Progenitor cell of endocrine pancreas (in vitro differentiated cells): ENCODE results near the gene ABTB2. TPM values are rescaled to one million over a fixed set of nuclear protein-coding genes. Genes with fewer than 3 reads are reported as not detected.

Experiments
- DNase-seq: peaks from one replicate; pipeline ENCODE4 v3.0.0; 2021; ENCODE audit warnings: low spot score; ENCODE audit not compliant: unreplicated experiment
- H3K27ac Mint-ChIP-seq: 2 replicates; pipeline ENCODE4 v1.8.0; 2021; ENCODE audit warnings: mild to moderate bottlenecking, moderate library complexity, mixed read lengths
- H3K27me3 Mint-ChIP-seq: 2 replicates; pipeline ENCODE4 v1.8.0; 2021; ENCODE audit warnings: mixed read lengths
- H3K36me3 Mint-ChIP-seq: 2 replicates; pipeline ENCODE4 v1.8.0; 2022; ENCODE audit warnings: mixed read lengths; ENCODE audit not compliant: insufficient read depth
- H3K4me1 Mint-ChIP-seq: 2 replicates; pipeline ENCODE4 v1.8.0; 2021; ENCODE audit warnings: low read depth, mixed read lengths
- H3K4me3 Mint-ChIP-seq: 2 replicates; pipeline ENCODE4 v1.8.0; 2021; ENCODE audit warnings: low read depth, mild to moderate bottlenecking, moderate library complexity, mixed read lengths
- H3K9me3 Mint-ChIP-seq: 2 replicates; pipeline ENCODE4 v1.8.0; 2021; ENCODE audit warnings: low read depth, mixed read lengths
- CTCF ChIP-seq: fragments of 200-600 bp; sonication (generic); IDR thresholded peaks from one replicate; pipeline ENCODE4 v1.5.0; 2021; ENCODE audit warnings: antibody characterized with exemption, mild to moderate bottlenecking; ENCODE audit not compliant: unreplicated experiment
- total RNA-seq: library from RNA; stranded (reverse); gene quantifications from 2 replicates; pipeline ENCODE4 v1.2.1, GENCODE V29; 2021

Gene ABTB2
- total RNA-seq, 1 donor from 2014 or later, result 19.5 TPM

GRCh38 chr11:34105079-34105956 lies 252.5 kb downstream of the ABTB2 start, which contains the start of gene NAT10:
NAT10 (plus strand) TSS chr11:34105629; CDS start chr11:34108226, 2,597 bp downstream.
- TF ChIP-seq CTCF, result peak; percentile 26
- peaks cover 16% of the 10 kb centered on the region for H3K4me1 Mint-ChIP-seq
- H3K36me3 Mint-ChIP-seq, result peaks cover 12% of the 10 kb centered on the region

GRCh38 chr11:34104680-34105078 lies 253.1 kb downstream of the ABTB2 start:
- H3K36me3 Mint-ChIP-seq, result peaks cover 12% of the 10 kb centered on the region
- H3K27me3 Mint-ChIP-seq, result no peaks in the 10 kb centered on the region
- H3K4me1 Mint-ChIP-seq, result peaks cover 16% of the 10 kb centered on the region
- no peak for DNase-seq
- peak overlapping the region; percentile 95 for H3K4me3 Mint-ChIP-seq
- no peaks in the 10 kb centered on the region for H3K9me3 Mint-ChIP-seq
- TF ChIP-seq CTCF, result no peak
- peak overlapping the region; percentile 97 for H3K27ac Mint-ChIP-seq

More at GRCh38 chr11:34105079-34105956, 252.5 kb downstream of the ABTB2 start, which contains the start of gene NAT10:
- Mint-ChIP-seq H3K4me3 (peak within 1 kb of the TSS; percentile 95), H3K27me3 (no peaks in the 10 kb centered on the region), H3K9me3 (no peaks in the 10 kb centered on the region), H3K27ac (peak within 1 kb of the TSS; percentile 97)
- peak; percentile 92 for DNase-seq

Other genes with a start within 250 kb of the ABTB2 start
- gene CAT, start 80.9 kb upstream of the ABTB2 start, total RNA-seq, result 44.1 and 51.8 TPM in 2 replicates
- gene ELF5, start 155.8 kb upstream of the ABTB2 start, total RNA-seq, result 1.8 and 2.1 TPM in 2 replicates